GM23338 (cell line): ENCODE measurements around the gene SEMA4D. TPM values are rescaled to one million over a fixed set of nuclear protein-coding genes. Genes with fewer than 3 reads are reported as not detected.

Experiments
- ATAC-seq: fragments of 200-7000 bp; cut with Tn5 transposase; 3 replicates; pipeline ENCODE4 v1.9.1; 2020
- DNase-seq: peaks from one replicate; pipeline ENCODE4 v3.0.0-alpha.2; 2015; ENCODE audit warnings: low spot score
- H2AFZ ChIP-seq: fragments of 200-600 bp; sonication (generic); 2 replicates; pipeline ENCODE4 v1.8.0; 2016; ENCODE audit warnings: antibody characterized with exemption, mild to moderate bottlenecking, moderate library complexity
- H3F3A ChIP-seq: fragments of 200-600 bp; sonication (generic); replicated peaks from 2 replicates; pipeline ENCODE4 v1.8.0; 2017; ENCODE audit warnings: antibody characterized with exemption, mixed run types, low read depth
- H3K27ac ChIP-seq: fragments of 200-600 bp; sonication (generic); 2 replicates; pipeline ENCODE4 v1.6.1; 2016; ENCODE audit warnings: low read depth
- H3K27me3 ChIP-seq: fragments of 200-600 bp; sonication (generic); 2 replicates; pipeline ENCODE4 v1.8.0; 2016; ENCODE audit warnings: mild to moderate bottlenecking, mixed run types, moderate library complexity; ENCODE audit not compliant: insufficient read depth
- H3K36me3 ChIP-seq: fragments of 200-600 bp; sonication (generic); 2 replicates; pipeline ENCODE4 v1.8.0; 2016; ENCODE audit warnings: mild to moderate bottlenecking; ENCODE audit not compliant: insufficient read depth
- H3K4me1 ChIP-seq: fragments of 200-600 bp; sonication (generic); 2 replicates; pipeline ENCODE4 v1.8.0; 2016; ENCODE audit warnings: mild to moderate bottlenecking, moderate library complexity; ENCODE audit not compliant: insufficient read depth
- H3K4me2 ChIP-seq: fragments of 200-600 bp; sonication (generic); 2 replicates; pipeline ENCODE4 v1.7.1; 2017; ENCODE audit warnings: mixed run types
- H3K4me3 ChIP-seq: fragments of 200-600 bp; sonication (generic); 2 replicates; pipeline ENCODE4 v1.6.1; 2016; ENCODE audit warnings: mixed run types
- H3K79me2 ChIP-seq: fragments of 200-600 bp; sonication (generic); replicated peaks from 2 replicates; pipeline ENCODE4 v1.8.0; 2017; ENCODE audit warnings: mild to moderate bottlenecking; ENCODE audit not compliant: insufficient read depth
- H3K9me2 ChIP-seq: fragments of 200-600 bp; sonication (generic); 2 replicates; pipeline ENCODE4 v1.8.0; 2017; ENCODE audit not compliant: insufficient read depth
- H4K20me1 ChIP-seq: fragments of 200-600 bp; sonication (generic); replicated peaks from 2 replicates; pipeline ENCODE4 v1.8.0; 2017; ENCODE audit warnings: mild to moderate bottlenecking; ENCODE audit not compliant: insufficient read depth
- H3K27ac Mint-ChIP-seq: 2 replicates; pipeline ENCODE4 v1.8.0; 2020; ENCODE audit warnings: inconsistent platforms, mild to moderate bottlenecking, moderate library complexity, mixed read lengths
- H3K27me3 Mint-ChIP-seq: 3 replicates; pipeline ENCODE4 v1.8.0; 2022; ENCODE audit warnings: low read depth, mild to moderate bottlenecking, moderate library complexity, mixed read lengths, inconsistent platforms; ENCODE audit not compliant: insufficient read depth, poor library complexity
- H3K36me3 Mint-ChIP-seq: 3 replicates; pipeline ENCODE4 v1.8.0; 2021; ENCODE audit warnings: low read depth, mild to moderate bottlenecking, inconsistent platforms, moderate library complexity, mixed read lengths
- H3K4me1 Mint-ChIP-seq: 3 replicates; pipeline ENCODE4 v1.8.0; 2020; ENCODE audit warnings: mild to moderate bottlenecking, inconsistent platforms, mixed read lengths
- H3K4me3 Mint-ChIP-seq: 3 replicates; pipeline ENCODE4 v1.8.0; 2021; ENCODE audit warnings: moderate library complexity, mild to moderate bottlenecking, inconsistent platforms, mixed read lengths
- H3K9me3 Mint-ChIP-seq: 3 replicates; pipeline ENCODE4 v1.8.0; 2020; ENCODE audit warnings: moderate library complexity, mild to moderate bottlenecking, inconsistent platforms, mixed read lengths
- CTCF ChIP-seq, 2 experiments: fragments of 200-600 bp in 1 of 2; sonication (generic) in 1 of 2; conservative IDR thresholded peaks; 2 replicates each; pipeline versions ENCODE4 v1.5.1 to v1.6.1; 2016 to 2017; ENCODE audit warnings: antibody characterized with exemption in 2 of 2, low read depth in 2 of 2, mild to moderate bottlenecking in 2 of 2, moderate library complexity in 1 of 2
- ETS1 ChIP-seq: IDR thresholded peaks from 2 replicates; pipeline ENCODE4 v1.6.1; 2016; ENCODE audit warnings: antibody characterized with exemption
- EZH2 ChIP-seq: fragments of 200-600 bp; sonication (generic); IDR thresholded peaks from one replicate; pipeline ENCODE4 v1.8.0; 2017; ENCODE audit warnings: antibody characterized with exemption, mild to moderate bottlenecking, low read depth; ENCODE audit not compliant: unreplicated experiment
- EZH2phosphoT487 ChIP-seq: fragments of 200-600 bp; sonication (generic); IDR thresholded peaks from one replicate; pipeline ENCODE4 v1.8.1; 2018; ENCODE audit warnings: antibody characterized with exemption; ENCODE audit not compliant: unreplicated experiment
- JUNB ChIP-seq: IDR thresholded peaks from one replicate; pipeline ENCODE4 v1.6.1; 2016; ENCODE audit warnings: antibody characterized with exemption; ENCODE audit not compliant: unreplicated experiment
- POLR2AphosphoS5 ChIP-seq: IDR thresholded peaks from 2 replicates; pipeline ENCODE4 v1.6.1; 2016; ENCODE audit warnings: antibody characterized with exemption, low read depth
- REST ChIP-seq: IDR thresholded peaks from one replicate; pipeline ENCODE4 v1.6.1; 2018; ENCODE audit warnings: antibody characterized with exemption; ENCODE audit not compliant: unreplicated experiment
- STAT1 ChIP-seq: IDR thresholded peaks from one replicate; pipeline ENCODE4 v1.6.1; 2016; ENCODE audit warnings: antibody characterized with exemption; ENCODE audit not compliant: unreplicated experiment
- ZNF114 ChIP-seq: fragments of 250-450 bp; sonication (Bioruptor Pico); IDR thresholded peaks from 2 replicates; pipeline ENCODE4 v1.5.0; 2020; ENCODE audit warnings: mild to moderate bottlenecking, moderate library complexity
- polyA plus RNA-seq: library from polyadenylated mRNA; unstranded; fragments of >200 nt; fragmentation: Nextera tagmentation; extraction: Ambion mirVana; gene quantifications from 2 replicates; pipeline ENCODE4 v1.2.1, GENCODE V29; 2016
- total RNA-seq: library from RNA; depleted of rRNA; stranded (reverse); fragments of >200 nt; shearing (Covaris generic); gene quantifications from 2 replicates; pipeline ENCODE4 v1.2.3, GENCODE V29; 2014

SEMA4D gene
- total and polyA plus RNA-seq, 2 experiments from 2014 or later: 19.3 to 63.0 TPM

- H3K4me2 ChIP-seq: no peak overlapping the region
- no peaks in the 10 kb centered on the region for H3K79me2 ChIP-seq
- no peak overlapping the region for H3K27ac ChIP-seq
- Mint-ChIP-seq H3K4me1 (peaks cover 5% of the 10 kb centered on the region), H3K9me3 (peaks cover 6% of the 10 kb centered on the region; the same call in 2 of the 3 replicates), H3K36me3 (no peaks in the 10 kb centered on the region), H3K4me3 (no peak overlapping the region), H3K27me3 (peaks cover 8% of the 10 kb centered on the region), H3K27ac (no peak overlapping the region)
- H4K20me1 ChIP-seq: no peaks in the 10 kb centered on the region
- no peak for ATAC-seq
- no peak overlapping the region for H3K4me3 ChIP-seq
- H3K4me1 ChIP-seq: no peaks in the 10 kb centered on the region
- DNase-seq: no peak
- no peak overlapping the region for H2AFZ ChIP-seq
- no peaks in the 10 kb centered on the region for H3K9me2 ChIP-seq
- no peaks in the 10 kb centered on the region for H3K27me3 ChIP-seq
- H3F3A ChIP-seq: no peaks in the 10 kb centered on the region
- no peak for TF ChIP-seq EZH2phosphoT487
- no peak for TF ChIP-seq CTCF (conservative IDR thresholded peaks at IDR 0.05; ENCODE audit: low read depth in 2 of 2)
- TF ChIP-seq STAT1: no peak
- no peak for TF ChIP-seq JUNB
- TF ChIP-seq ZNF114 (CRISPR knock-in tag): no peak
- TF ChIP-seq ETS1: no peak
- TF ChIP-seq EZH2: no peak
- TF ChIP-seq REST: no peak
- H3K36me3 ChIP-seq: no peaks in the 10 kb centered on the region
These were observed 35.6 kb upstream of the SEMA4D start for GRCh38 chr9:89533411-89534095.

GRCh38 chr9:89532944-89533343 is 35.0 kb upstream of the SEMA4D start:
- Histone ChIP-seq H3K27ac (no peak overlapping the region), H3K27me3 (no peaks in the 10 kb centered on the region), H4K20me1 (no peaks in the 10 kb centered on the region), H3K4me3 (no peak overlapping the region), H3K4me2 (no peak overlapping the region), H3K4me1 (no peaks in the 10 kb centered on the region), H3K79me2 (no peaks in the 10 kb centered on the region), H3F3A (no peaks in the 10 kb centered on the region), H3K9me2 (no peaks in the 10 kb centered on the region), H3K36me3 (no peaks in the 10 kb centered on the region), H2AFZ (no peak overlapping the region)
- Mint-ChIP-seq H3K4me3 (no peak overlapping the region), H3K9me3 (peaks cover 12% of the 10 kb centered on the region; the same call in 2 of the 3 replicates), H3K4me1 (peaks cover 5% of the 10 kb centered on the region), H3K36me3 (no peaks in the 10 kb centered on the region), H3K27me3 (peaks cover 8% of the 10 kb centered on the region), H3K27ac (no peak overlapping the region)
- DNase-seq (no peak), ATAC-seq (no peak)
- TF ChIP-seq EZH2phosphoT487: no peak
- TF ChIP-seq POLR2AphosphoS5: no peak
- TF ChIP-seq JUNB: no peak
